Subcutaneous adipose tissue (tissue), 4 donors: ENCODE measurements around the gene PLEKHN1. TPM values are rescaled to one million over a fixed set of nuclear protein-coding genes. Genes with fewer than 3 reads are reported as not detected.

ENCODE experiments used
- CTCF ChIP-seq: fragments of 450-650 bp; IDR thresholded peaks from one replicate; pipeline ENCODE4 v1.5.1; 2016; ENCODE audit warnings: low read depth, mild to moderate bottlenecking, control low read depth, antibody characterized with exemption, moderate library complexity
- total RNA-seq, 4 donors: library from RNA; depleted of rRNA; stranded (reverse); fragments of >200 nt; gene quantifications; one replicate each; pipeline ENCODE4 v1.1.0, GENCODE V29; 2016

Gene PLEKHN1
- total RNA-seq, 4 donors from 2014 or later, result 0.33 TPM; not detected in 3

- no peak for TF ChIP-seq CTCF
Observed at GRCh38 chr1:961132-961669, 5.1 kb upstream of the PLEKHN1 start.

GRCh38 chr1:962381-963300 is 3.6 kb upstream of the PLEKHN1 start:
- TF ChIP-seq CTCF, result no peak

- no peak for TF ChIP-seq CTCF
Observed at GRCh38 chr1:963301-963651, 3.0 kb upstream of the PLEKHN1 start.

GRCh38 chr1:963746-964525 is 2.3 kb upstream of the PLEKHN1 start:
- TF ChIP-seq CTCF, result no peak

GRCh38 chr1:964691-965525 is 1.4 kb upstream of the PLEKHN1 start:
- TF ChIP-seq CTCF, result no peak

GRCh38 chr1:965526-966134 is 652 bp upstream of the PLEKHN1 start:
- TF ChIP-seq CTCF, result no peak
